Gastroesophageal sphincter (tissue), 3 donors: ENCODE data around the gene CD48.

Source experiments
- POLR2A ChIP-seq, 2 donors: fragments of 450-650 bp; IDR thresholded peaks; one replicate each; pipeline ENCODE4 v1.6.1; 2017; ENCODE audit warnings: antibody characterized with exemption in 2 of 2, mild to moderate bottlenecking in 2 of 2, moderate library complexity in 1 of 2
- POLR2AphosphoS5 ChIP-seq: sonication (generic); formaldehyde crosslinking; IDR thresholded peaks from one replicate; pipeline ENCODE4 v1.6.1; 2017; ENCODE audit warnings: antibody characterized with exemption
- TF ChIP-seq, protein P1 (sequence below), 4 experiments: fragments of 200-600 bp in 2 of 4; fragments of 450-650 bp in 2 of 4; sonication (generic) in 1 of 4; IDR thresholded peaks; one replicate each; pipeline ENCODE4 v1.5.1; 2017 to 2019; ENCODE audit warnings: antibody characterized with exemption in 4 of 4, mild to moderate bottlenecking in 2 of 4, moderate library complexity in 2 of 4

DNA sequence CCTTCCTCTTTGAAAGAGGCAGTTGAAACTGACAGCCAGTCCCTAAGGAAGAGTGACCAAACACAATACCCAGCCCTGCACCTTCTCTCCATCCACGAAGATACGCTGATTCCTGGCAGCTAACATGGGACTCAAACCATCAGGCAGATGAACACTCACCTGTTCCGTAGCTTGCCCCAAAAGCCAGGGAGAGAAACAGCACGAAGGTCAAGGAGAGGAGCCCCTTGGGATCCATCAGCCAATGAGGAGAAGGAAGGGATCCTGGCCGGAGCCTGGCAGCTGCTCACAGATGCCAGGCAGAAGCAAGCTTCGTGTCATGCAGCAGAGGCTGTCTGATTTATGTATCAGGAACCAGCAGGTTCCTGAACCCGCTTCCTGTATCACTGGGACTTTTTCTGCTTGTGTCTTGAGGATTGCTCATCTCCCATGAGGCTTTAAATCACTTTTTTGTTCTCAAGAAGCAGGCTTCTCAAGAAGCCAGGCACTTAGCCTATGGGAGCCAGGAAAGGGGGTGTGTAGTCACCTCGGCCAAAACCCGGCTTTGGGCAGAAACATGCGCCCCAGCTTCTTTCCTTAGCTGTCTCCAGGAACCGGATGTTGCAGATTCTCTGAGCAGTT, 64.8 kb downstream of the CD48 start, which contains the start of gene SLAMF1:
- TF ChIP-seq, protein P1, sequence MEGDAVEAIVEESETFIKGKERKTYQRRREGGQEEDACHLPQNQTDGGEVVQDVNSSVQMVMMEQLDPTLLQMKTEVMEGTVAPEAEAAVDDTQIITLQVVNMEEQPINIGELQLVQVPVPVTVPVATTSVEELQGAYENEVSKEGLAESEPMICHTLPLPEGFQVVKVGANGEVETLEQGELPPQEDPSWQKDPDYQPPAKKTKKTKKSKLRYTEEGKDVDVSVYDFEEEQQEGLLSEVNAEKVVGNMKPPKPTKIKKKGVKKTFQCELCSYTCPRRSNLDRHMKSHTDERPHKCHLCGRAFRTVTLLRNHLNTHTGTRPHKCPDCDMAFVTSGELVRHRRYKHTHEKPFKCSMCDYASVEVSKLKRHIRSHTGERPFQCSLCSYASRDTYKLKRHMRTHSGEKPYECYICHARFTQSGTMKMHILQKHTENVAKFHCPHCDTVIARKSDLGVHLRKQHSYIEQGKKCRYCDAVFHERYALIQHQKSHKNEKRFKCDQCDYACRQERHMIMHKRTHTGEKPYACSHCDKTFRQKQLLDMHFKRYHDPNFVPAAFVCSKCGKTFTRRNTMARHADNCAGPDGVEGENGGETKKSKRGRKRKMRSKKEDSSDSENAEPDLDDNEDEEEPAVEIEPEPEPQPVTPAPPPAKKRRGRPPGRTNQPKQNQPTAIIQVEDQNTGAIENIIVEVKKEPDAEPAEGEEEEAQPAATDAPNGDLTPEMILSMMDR (IDR thresholded peaks at IDR 0.05), result no peak
- TF ChIP-seq POLR2AphosphoS5 (no peak), POLR2A (IDR thresholded peaks at IDR 0.05) (no peak)
